Lung microvascular endothelial cell (primary cell): ENCODE measurements around the gene ANXA9. TPM values are rescaled to one million over a fixed set of nuclear protein-coding genes. Genes with fewer than 3 reads are reported as not detected.
A peak's percentile ranks its signal among the peaks of the same experiment; 100 is the strongest.

Experiments used
- DNase-seq, 2 donors: peaks; one replicate each; pipeline versions ENCODE4 v3.0.0 to v3.0.0-alpha.2; 2010; ENCODE audit warnings: low read depth in 2 of 2
- total RNA-seq: library from RNA; depleted of rRNA; stranded (reverse); fragments of >200 nt; gene quantifications from 2 replicates; pipeline ENCODE4 v1.2.1, GENCODE V29; 2014

ANXA9 gene
- total RNA-seq, 1 donor from 2014 or later = not detected

DNA sequence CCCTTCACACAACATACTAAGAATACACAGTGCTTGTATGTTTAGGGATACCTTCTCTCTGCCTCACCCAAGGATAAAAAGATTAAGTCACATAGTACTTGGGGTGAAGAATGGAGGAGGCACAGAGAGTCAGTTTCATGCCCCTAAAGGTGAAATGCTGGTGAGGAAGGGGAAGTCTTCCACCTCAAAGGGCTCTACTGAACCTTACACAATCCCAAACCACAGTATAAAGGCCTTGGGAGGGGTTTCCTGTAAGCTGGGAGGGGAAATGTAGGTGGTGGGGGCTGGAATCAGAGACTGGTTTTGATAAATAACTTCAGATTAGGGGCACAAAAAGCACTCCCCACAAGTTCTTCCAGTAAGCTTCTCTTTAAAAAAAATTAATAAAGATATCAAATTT, 21.1 kb downstream of the ANXA9 start:
- DNase-seq = no peak

- DNase-seq = no peak
Measured at GRCh38 chr1:151005729-151006319, 23.7 kb downstream of the ANXA9 start.

- DNase-seq = peak; percentile 78 to 90
Measured at GRCh38 chr1:151006327-151007052, 24.4 kb downstream of the ANXA9 start, which contains the start of gene MINDY1. Gene MINDY1 (minus strand): TSS chr1:151006902. CDS start chr1:151002617, 4,285 bp downstream.

GRCh38 chr1:151007853-151008243, 25.8 kb downstream of the ANXA9 start:
- no peak for DNase-seq

- peak; percentile 99 for DNase-seq
Measured at GRCh38 chr1:151008244-151009205, 26.4 kb downstream of the ANXA9 start, which contains the start of gene PRUNE1. Gene PRUNE1 (plus strand): TSS chr1:151008449. CDS start chr1:151008633, 184 bp downstream.

DNA sequence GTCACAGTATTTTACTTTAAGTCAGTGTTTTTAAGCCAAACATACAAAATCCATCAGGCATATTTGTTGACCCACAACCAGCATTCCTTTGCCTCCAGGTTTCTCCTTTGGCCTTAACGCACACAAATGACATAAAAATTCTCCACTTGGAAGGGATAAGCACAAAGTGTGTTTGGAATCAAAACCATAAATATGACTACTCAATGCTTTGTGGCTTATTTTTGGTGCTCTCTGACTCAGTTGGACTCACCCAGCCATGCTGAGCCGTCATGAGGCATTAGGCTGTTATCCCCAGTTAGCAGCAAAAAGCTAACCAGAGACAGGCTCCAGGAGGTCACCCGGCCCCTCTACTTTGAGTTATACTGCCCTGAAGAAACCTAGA, 27.1 kb downstream of the ANXA9 start:
- no peak for DNase-seq

GRCh38 chr1:151009674-151010345, 27.7 kb downstream of the ANXA9 start:
- DNase-seq = no peak

DNA sequence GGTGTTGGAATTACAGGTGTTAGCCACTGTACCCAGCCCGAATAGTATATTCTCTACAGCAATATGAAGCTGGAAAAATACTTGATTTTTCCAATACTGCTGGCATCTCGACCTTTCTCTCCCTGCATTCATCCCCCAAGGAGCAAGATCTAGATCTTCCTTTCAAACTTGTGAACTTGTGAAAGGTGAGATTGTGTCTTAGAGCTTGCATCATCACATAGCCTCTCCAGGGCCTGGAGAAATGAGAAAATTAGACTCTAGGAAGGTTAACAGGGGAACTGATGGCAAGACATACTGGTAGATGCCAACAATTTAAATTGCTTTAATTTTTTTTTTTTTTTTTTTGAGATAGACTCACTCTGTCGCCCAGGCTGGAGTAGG, 28.2 kb downstream of the ANXA9 start:
- DNase-seq = no peak

GRCh38 chr1:151011154-151011850, 29.2 kb downstream of the ANXA9 start:
- DNase-seq = no peak

- DNase-seq = no peak
Measured at GRCh38 chr1:151012684-151013471, 30.8 kb downstream of the ANXA9 start.

DNA sequence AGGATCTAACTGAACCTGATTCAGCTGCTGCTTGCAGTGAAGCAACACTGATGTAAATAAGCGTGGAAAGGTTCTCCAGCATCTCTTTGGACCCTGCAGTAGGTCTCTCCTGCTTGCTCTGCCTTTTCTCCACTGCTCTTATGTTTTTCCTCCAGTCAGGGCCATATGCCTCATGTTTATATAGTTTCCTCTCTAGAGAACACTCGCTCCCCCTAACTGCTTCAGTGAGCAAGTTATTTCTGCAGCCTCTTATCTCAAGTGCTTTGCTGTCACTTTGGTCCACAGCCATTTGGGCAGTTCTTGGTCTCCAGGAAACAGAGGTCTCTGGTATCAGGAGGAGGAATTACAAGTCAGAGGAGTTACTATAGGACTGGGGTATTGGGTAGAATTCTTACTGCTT, 31.4 kb downstream of the ANXA9 start:
- DNase-seq = no peak

DNA sequence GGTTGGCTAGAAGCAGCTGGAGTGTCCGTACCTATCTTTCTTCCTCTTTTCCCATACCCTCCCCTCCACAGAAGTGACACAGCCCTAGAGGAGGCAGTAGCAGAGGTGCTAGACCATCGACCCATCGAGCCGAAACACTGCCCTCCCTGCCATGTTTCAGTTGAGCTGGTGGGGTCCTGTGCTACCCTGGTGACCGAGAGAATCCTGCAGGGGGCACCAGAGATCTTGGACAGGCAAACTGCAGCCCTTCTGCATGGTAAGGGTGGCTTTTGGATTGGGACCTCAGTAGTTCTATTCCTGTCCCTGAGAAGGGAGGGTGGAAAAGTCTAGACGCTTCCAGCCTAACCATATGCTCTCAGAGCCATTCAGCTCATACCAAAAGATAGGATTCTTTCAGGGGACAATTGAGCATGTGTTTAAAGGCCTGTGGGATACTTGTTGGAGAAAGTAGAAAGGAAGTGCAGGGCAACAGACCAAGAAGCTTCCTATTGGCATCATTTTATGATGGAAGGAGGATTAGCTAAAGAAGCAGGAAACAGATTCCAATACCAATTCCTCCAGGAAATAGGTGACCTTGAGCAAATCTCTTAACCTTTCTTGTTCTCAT, 42.6 kb downstream of the ANXA9 start:
- DNase-seq = peak; percentile 81 to 84

GRCh38 chr1:151026460-151026859, 44.4 kb downstream of the ANXA9 start:
- DNase-seq = no peak

- no peak for DNase-seq
Measured at GRCh38 chr1:151032164-151032563, 50.1 kb downstream of the ANXA9 start.

DNA sequence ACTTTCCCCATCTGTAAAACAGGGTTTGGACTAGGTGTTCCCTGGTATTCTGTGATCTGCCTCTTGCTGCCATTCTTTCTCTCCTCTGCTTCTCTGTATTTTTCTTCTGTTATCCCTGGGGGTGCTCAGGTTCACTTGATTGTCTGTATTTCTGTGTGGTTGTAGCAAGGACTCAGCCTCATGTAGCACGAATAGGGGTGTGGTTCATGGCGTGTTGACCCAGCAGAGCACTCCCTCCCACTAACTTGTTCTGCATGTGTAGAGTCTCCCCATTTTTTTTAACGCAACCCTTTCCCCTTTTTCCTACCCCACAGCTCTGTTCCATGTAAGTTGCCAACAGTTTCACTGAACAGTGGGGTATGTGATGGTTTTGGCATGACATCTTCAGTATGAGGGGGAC, 53.1 kb downstream of the ANXA9 start:
- DNase-seq = no peak

DNA sequence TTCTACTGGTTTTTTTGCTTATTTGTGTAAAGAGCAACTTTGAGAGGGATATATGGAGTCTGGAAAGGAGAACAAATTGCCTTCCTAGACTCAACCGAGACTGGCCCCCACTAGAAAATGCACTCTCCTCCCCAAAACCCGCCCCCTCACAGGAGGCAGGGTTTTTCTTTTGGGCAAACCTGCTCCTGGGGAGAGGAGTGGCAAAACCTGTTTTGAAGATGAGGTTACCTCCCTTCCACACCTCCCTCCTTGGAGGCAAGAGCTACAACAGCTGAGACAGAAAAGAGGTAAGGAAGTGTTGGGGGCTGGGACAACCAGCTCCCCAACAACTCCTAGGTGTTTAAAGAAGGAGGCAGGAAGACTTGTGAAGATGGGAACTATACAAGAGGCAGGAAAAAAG, 54.3 kb downstream of the ANXA9 start, which contains the start of gene BNIPL:
Gene BNIPL, plus strand, starts transcription at position 231 of the 400 bp plus-strand sequence. Its CDS starts 140 bp downstream, at position 371.
- DNase-seq = no peak

GRCh38 chr1:151037032-151037431, 54.9 kb downstream of the ANXA9 start:
- DNase-seq = no peak

DNA sequence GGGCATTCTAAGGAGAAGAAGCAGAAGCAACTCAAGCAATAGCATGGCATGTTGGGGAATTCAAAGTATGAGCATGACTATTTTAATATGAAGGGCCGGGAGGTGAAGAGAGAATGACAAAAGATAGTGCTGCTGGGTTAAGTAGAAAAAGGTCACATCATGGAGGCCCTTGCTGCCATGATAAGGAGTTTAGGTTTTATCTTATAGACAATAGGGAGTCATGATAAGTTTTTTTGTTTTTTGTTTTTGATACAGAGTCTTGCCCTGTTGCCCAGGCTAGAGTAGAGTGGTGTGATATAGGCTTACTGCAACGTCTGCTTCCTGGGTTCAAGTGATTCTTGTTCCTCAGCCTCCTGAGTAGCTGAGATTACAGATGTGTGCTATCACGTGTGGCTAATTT, 57.4 kb downstream of the ANXA9 start:
- DNase-seq = no peak

DNA sequence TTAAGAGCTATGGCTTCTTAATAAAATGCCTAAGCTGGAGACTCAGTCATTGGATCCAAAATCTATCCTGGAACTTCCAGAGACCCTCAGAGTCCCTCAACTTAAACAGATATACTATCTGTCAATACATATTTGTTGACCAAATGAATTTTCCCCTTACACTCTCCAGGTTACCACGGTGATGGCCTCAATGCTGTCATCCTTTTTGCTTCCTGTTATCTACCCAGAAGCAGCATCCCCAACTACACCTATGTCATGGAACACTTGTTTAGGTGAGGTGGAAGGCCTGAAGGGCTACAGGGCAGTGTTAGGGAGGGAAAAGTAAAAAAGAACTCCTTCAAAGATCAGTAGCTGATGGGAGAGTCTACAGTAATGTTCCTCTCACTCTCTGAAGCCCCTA, 61.1 kb downstream of the ANXA9 start:
- no peak for DNase-seq
